Stimulated activated CD8-positive, alpha-beta memory T cell treated with anti-CD3 and anti-CD28 coated beads, Interleukin-15, amount 100 ng/mL, for 48 hours (primary cell): ENCODE measurements around the gene MUC5B.

Source experiments
- DNase-seq, 2 donors: peaks; one replicate each; pipeline ENCODE4 v3.0.0-alpha.2; 2020; ENCODE audit warnings: low read depth in 2 of 2

MUC5B gene

GRCh38 chr11:1267441-1268100 is 44.7 kb downstream of the MUC5B start:
- DNase-seq: no peak

GRCh38 chr11:1269957-1270356 is 47.1 kb downstream of the MUC5B start:
- DNase-seq: no peak

- DNase-seq: no peak
These were observed 47.6 kb downstream of the MUC5B start for GRCh38 chr11:1270476-1270875.

- DNase-seq: no peak
These were observed 48.1 kb downstream of the MUC5B start for GRCh38 chr11:1271002-1271401.

- no peak for DNase-seq
These were observed 48.5 kb downstream of the MUC5B start for GRCh38 chr11:1271406-1271805.

GRCh38 chr11:1271927-1272326 is 49.1 kb downstream of the MUC5B start:
- no peak for DNase-seq

GRCh38 chr11:1272531-1272930 is 49.7 kb downstream of the MUC5B start:
- DNase-seq: no peak

- DNase-seq: no peak
These were observed 51.6 kb downstream of the MUC5B start for GRCh38 chr11:1274501-1274900.

GRCh38 chr11:1275021-1275420 is 52.2 kb downstream of the MUC5B start:
- no peak for DNase-seq

- no peak for DNase-seq
These were observed 53.4 kb downstream of the MUC5B start for GRCh38 chr11:1276041-1276790.

GRCh38 chr11:1276866-1277615 is 54.2 kb downstream of the MUC5B start:
- no peak for DNase-seq

GRCh38 chr11:1277936-1278512 is 55.2 kb downstream of the MUC5B start:
- no peak for DNase-seq

- no peak for DNase-seq
These were observed 56.2 kb downstream of the MUC5B start for GRCh38 chr11:1278766-1279673.

GRCh38 chr11:1279674-1280055 is 56.8 kb downstream of the MUC5B start:
- no peak for DNase-seq

- DNase-seq: no peak
These were observed 57.5 kb downstream of the MUC5B start for GRCh38 chr11:1280116-1281035.

- no peak for DNase-seq
These were observed 58.6 kb downstream of the MUC5B start for GRCh38 chr11:1281326-1281973.

GRCh38 chr11:1281974-1282365 is 59.1 kb downstream of the MUC5B start:
- no peak for DNase-seq

- no peak for DNase-seq
These were observed 60.2 kb downstream of the MUC5B start for GRCh38 chr11:1283091-1283511.

GRCh38 chr11:1283906-1284305 is 61.0 kb downstream of the MUC5B start:
- no peak for DNase-seq

- DNase-seq: no peak
These were observed 62.5 kb downstream of the MUC5B start for GRCh38 chr11:1285316-1285744.
